GM18951 (cell line): ENCODE data around the gene ESR2.
"Not testable (repeated sequence)": the region's sequence is repeated elsewhere in the genome, so short reads cannot be mapped to it uniquely, and the experiment has no call there.

Source experiments
- POLR2A ChIP-seq: IDR thresholded peaks from 4 replicates; pipeline ENCODE4 v1.6.1; 2011; ENCODE audit warnings: mild to moderate bottlenecking; ENCODE audit not compliant: insufficient read length, insufficient read depth; ENCODE audit errors: extremely low read depth
- in situ Hi-C: fragments of 300-500 bp; cut with MboI; formaldehyde crosslinking; loops from one replicate; pipeline ENCODE4 v1.12.0; 2022; ENCODE audit warnings: low sequenced_read_pairs, mixed read lengths, inconsistent platforms; ENCODE audit not compliant: unreplicated experiment

The ESR2 gene

DNA sequence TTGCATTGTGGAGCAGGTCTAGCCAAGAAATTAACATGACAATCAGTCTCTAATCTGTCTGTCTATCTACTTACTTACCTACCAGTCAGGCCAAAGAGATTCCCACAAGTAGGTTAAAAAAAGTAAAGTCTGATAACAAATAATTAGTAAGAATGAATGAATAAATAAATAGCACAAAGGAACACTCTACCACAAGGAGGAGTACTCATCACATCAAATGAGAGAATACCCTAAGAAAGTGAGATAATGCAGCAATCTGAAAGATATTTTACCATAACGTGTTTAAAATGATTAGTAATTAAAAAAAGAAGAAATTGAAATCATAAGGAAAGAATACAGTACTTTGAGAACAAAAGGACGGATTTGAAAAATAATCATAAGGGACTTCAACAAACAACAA lies 254.1 kb downstream of the ESR2 start:
- TF ChIP-seq POLR2A = no peak
- in situ Hi-C loops = no loop called here

DNA sequence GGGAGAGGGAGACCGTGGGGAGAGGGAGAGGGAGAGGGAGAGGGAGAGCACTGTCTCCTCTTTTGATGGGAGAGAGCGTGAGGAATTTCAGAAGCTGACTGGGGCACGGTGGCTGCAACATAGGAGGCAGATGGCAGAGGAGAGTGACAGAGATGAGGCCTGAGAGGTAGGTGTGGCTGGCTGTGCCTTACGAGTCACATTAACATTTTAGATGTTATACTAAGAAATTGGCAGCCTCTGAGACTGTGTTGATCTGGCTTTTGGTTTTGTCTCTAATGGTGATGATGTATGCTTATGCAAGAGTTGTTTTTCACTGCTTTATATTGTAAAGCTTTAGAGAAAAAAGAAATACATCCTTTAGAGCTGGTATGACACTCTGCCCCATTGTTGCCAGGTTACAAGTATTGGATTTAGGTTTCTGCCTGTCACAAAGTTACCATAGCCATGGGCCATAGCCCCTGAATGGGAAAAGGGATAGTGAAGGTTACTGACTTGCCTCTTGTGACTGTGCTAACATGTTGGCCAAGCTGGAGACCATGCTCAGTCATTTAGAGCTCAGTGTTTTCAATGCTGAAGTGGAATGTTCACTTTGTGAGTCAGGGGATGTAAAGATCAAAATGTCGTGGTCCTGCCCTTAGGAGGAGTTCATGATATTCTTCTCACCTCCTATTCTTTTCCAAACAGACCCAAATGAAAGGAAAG lies 255.2 kb downstream of the ESR2 start:
- in situ Hi-C loops = no loop called here
- no peak for TF ChIP-seq POLR2A

GRCh38 chr14:64037869-64038745 lies 256.1 kb downstream of the ESR2 start:
- in situ Hi-C loops = not testable (repeated sequence)

GRCh38 chr14:64035143-64035542 lies 259.0 kb downstream of the ESR2 start:
- in situ Hi-C loops = no loop called here
- TF ChIP-seq POLR2A = no peak
